Bronchial epithelial cell (primary cell): ENCODE results near the gene TMEM238. TPM values are rescaled to one million over a fixed set of nuclear protein-coding genes. Genes with fewer than 3 reads are reported as not detected.

Source experiments
- DNase-seq: peaks from one replicate; pipeline ENCODE4 v3.0.0-alpha.2; 2010; ENCODE audit warnings: low read depth
- FAIRE-seq: peaks from 2 replicates; lab custom pipeline; 2011; peaks lifted over from hg19 to GRCh38; lab: Jason Lieb, UNC
- H3K27me3 ChIP-seq: 2 replicates; pipeline ENCODE4 v1.5.1; 2011; ENCODE audit warnings: low read length; ENCODE audit not compliant: control insufficient read depth, insufficient read depth
- H3K36me3 ChIP-seq: 2 replicates; pipeline ENCODE4 v1.5.1; 2011; ENCODE audit warnings: low read length; ENCODE audit not compliant: control insufficient read depth, insufficient read depth
- H3K4me3 ChIP-seq: 2 replicates; pipeline ENCODE4 v1.5.1; 2011; ENCODE audit warnings: mild to moderate bottlenecking, low read depth, low read length, control low read depth
- total RNA-seq: library from RNA; depleted of rRNA; stranded (reverse); fragments of >200 nt; gene quantifications from 2 replicates; pipeline ENCODE4 v1.2.1, GENCODE V29; 2014
- TF ChIP-seq, protein P1 (sequence below): IDR thresholded peaks from 2 replicates; pipeline ENCODE4 v1.5.1; 2011; ENCODE audit warnings: mild to moderate bottlenecking, moderate library complexity, low read length, control low read depth, inconsistent platforms; ENCODE audit not compliant: insufficient read depth, severe bottlenecking

The TMEM238 gene
- total RNA-seq, 1 donor from 2014 or later = 10.0 TPM

GRCh38 chr19:55368701-55369563 is 15.2 kb downstream of the TMEM238 start:
- DNase-seq = peak; percentile 50
- TF ChIP-seq, protein P1, sequence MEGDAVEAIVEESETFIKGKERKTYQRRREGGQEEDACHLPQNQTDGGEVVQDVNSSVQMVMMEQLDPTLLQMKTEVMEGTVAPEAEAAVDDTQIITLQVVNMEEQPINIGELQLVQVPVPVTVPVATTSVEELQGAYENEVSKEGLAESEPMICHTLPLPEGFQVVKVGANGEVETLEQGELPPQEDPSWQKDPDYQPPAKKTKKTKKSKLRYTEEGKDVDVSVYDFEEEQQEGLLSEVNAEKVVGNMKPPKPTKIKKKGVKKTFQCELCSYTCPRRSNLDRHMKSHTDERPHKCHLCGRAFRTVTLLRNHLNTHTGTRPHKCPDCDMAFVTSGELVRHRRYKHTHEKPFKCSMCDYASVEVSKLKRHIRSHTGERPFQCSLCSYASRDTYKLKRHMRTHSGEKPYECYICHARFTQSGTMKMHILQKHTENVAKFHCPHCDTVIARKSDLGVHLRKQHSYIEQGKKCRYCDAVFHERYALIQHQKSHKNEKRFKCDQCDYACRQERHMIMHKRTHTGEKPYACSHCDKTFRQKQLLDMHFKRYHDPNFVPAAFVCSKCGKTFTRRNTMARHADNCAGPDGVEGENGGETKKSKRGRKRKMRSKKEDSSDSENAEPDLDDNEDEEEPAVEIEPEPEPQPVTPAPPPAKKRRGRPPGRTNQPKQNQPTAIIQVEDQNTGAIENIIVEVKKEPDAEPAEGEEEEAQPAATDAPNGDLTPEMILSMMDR = no peak
- Histone ChIP-seq H3K27me3 (peaks cover 2% of the 10 kb centered on the region), H3K4me3 (peak overlapping the region; percentile 18), H3K36me3 (no peaks in the 10 kb centered on the region)
- no peak for FAIRE-seq

- Histone ChIP-seq H3K27me3 (peaks cover 2% of the 10 kb centered on the region), H3K36me3 (no peaks in the 10 kb centered on the region), H3K4me3 (no peak overlapping the region)
- FAIRE-seq = no peak
- TF ChIP-seq, protein P1 = no peak
- DNase-seq = no peak
These were observed 16.0 kb downstream of the TMEM238 start for GRCh38 chr19:55368106-55368505.

GRCh38 chr19:55366790-55367189 is 17.3 kb downstream of the TMEM238 start:
- TF ChIP-seq, protein P1 = no peak
- no peak for FAIRE-seq
- peaks cover under 1% of the 10 kb centered on the region for H3K27me3 ChIP-seq
- no peaks in the 10 kb centered on the region for H3K36me3 ChIP-seq
- H3K4me3 ChIP-seq = no peak overlapping the region
- no peak for DNase-seq

GRCh38 chr19:55365964-55366363 is 18.1 kb downstream of the TMEM238 start:
- no peak for FAIRE-seq
- TF ChIP-seq, protein P1 = no peak
- no peaks in the 10 kb centered on the region for H3K36me3 ChIP-seq
- no peak overlapping the region for H3K4me3 ChIP-seq
- no peaks in the 10 kb centered on the region for H3K27me3 ChIP-seq
- no peak for DNase-seq

- FAIRE-seq (no peak), DNase-seq (no peak)
- H3K36me3 ChIP-seq = no peaks in the 10 kb centered on the region
- H3K4me3 ChIP-seq = no peak overlapping the region
- no peaks in the 10 kb centered on the region for H3K27me3 ChIP-seq
- TF ChIP-seq, protein P1 = no peak
These were observed 18.8 kb downstream of the TMEM238 start for GRCh38 chr19:55365245-55365644.
